ENCODE results near the gene CDH12. TPM values are rescaled to one million over a fixed set of nuclear protein-coding genes. Genes with fewer than 3 reads are reported as not detected.

The CDH12 gene
- total and polyA plus RNA-seq, 7 donors: not detected

DNA sequence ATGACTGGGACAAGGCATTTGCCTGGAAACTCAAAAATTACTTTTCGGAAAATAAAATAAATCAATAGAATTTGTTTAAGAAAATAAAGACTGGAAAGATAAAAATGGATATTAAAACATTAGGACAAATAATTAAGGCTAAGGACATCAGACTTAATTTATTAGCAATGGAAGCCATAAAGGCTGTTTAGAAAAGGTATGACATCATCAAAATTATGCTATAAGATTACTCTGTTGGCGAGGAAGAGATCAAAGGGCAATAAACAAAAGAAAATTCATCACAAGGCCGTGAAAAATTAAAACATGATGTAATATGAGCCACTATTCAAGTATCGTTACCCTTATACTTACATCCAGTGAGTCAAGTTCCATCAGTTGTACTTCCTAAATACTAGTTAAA is 2.7 kb upstream of the CDH12 start:
- ATAC-seq: no peak
- TF ChIP-seq, protein P1, sequence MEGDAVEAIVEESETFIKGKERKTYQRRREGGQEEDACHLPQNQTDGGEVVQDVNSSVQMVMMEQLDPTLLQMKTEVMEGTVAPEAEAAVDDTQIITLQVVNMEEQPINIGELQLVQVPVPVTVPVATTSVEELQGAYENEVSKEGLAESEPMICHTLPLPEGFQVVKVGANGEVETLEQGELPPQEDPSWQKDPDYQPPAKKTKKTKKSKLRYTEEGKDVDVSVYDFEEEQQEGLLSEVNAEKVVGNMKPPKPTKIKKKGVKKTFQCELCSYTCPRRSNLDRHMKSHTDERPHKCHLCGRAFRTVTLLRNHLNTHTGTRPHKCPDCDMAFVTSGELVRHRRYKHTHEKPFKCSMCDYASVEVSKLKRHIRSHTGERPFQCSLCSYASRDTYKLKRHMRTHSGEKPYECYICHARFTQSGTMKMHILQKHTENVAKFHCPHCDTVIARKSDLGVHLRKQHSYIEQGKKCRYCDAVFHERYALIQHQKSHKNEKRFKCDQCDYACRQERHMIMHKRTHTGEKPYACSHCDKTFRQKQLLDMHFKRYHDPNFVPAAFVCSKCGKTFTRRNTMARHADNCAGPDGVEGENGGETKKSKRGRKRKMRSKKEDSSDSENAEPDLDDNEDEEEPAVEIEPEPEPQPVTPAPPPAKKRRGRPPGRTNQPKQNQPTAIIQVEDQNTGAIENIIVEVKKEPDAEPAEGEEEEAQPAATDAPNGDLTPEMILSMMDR (IDR thresholded peaks at IDR 0.05): no peak
- 61 to 71% (median 70%) methylated on average over 4 of the region's 4 CpGs for WGBS, 3 donors

DNA sequence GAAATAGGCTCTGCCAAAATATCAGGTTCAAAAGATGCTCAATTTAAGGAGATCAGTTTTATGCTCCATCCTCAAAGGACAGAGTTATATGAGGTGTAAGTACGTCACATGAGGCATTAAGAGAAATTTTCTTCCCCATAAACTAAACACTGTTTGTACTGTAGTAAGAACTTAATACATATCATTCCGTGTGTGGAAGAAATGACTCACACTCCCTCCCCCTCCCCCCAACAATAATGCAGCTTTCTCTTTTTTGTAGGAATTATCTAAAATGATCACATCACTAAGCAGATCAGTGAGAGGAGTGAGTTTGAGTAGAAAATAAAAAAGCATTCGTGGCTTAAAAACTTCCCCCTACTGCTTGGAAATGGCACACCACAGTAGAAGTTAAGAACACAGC is 2.2 kb downstream of the CDH12 start:
- WGBS, 3 donors: 44 to 49% (median 46%) methylated on average over 3 of the region's 3 CpGs
- no peak overlapping the region for H3K4me3 ChIP-seq
- DNase-seq (no peak), ATAC-seq (no peak)
- H3K9me3 ChIP-seq: no peaks in the 10 kb centered on the region
- intact Hi-C loops (cut with DNase I): no loop called here
- H3K36me3 ChIP-seq (ENCODE audit: insufficient read depth in 1 of 2, low read depth in 1 of 2): no peaks in the 10 kb centered on the region
- H3K27ac ChIP-seq: no peak overlapping the region
- no peaks in the 10 kb centered on the region for H3K27me3 ChIP-seq (ENCODE audit: insufficient read depth in 3 of 3, low read length in 2 of 3)
- no peaks in the 10 kb centered on the region for H3K4me1 ChIP-seq
- TF ChIP-seq, protein P1 (IDR thresholded peaks at IDR 0.05): no peak

More for the DNA sequence above, 2.7 kb upstream of the CDH12 start:
- H3K36me3 ChIP-seq (ENCODE audit: insufficient read depth in 1 of 2, low read depth in 1 of 2): no peaks in the 10 kb centered on the region
- H3K4me3 ChIP-seq: no peak overlapping the region
- DNase-seq: no peak
- no peaks in the 10 kb centered on the region for H3K9me3 ChIP-seq
- intact Hi-C loops (cut with DNase I): no loop called here
- no peaks in the 10 kb centered on the region for H3K27me3 ChIP-seq (ENCODE audit: insufficient read depth in 3 of 3, low read length in 2 of 3)
- no peaks in the 10 kb centered on the region for H3K4me1 ChIP-seq
- no peak overlapping the region for H3K27ac ChIP-seq

DNA sequence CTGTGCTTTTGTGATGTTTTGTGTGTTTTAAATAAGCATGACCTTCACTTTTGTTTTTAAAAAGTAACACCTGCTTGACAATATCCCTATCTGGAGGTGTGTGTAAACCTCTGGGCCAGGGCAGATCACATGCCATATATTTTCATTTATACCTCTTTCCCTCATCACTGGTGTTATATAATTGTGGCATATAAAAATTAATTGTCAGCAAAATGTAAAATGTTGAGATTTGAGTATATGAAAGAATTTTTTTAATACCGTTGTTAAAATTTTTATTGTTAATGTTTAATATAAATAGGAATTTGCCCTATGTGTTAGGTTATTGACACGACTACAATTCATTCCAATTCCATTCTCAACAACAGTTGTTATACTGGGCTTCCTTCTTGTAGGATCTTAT is 6.5 kb downstream of the CDH12 start:
- Histone ChIP-seq H3K4me3 (no peak overlapping the region), H3K27ac (no peak overlapping the region), H3K27me3 (ENCODE audit: insufficient read depth in 3 of 3, low read length in 2 of 3) (no peaks in the 10 kb centered on the region)

DNA sequence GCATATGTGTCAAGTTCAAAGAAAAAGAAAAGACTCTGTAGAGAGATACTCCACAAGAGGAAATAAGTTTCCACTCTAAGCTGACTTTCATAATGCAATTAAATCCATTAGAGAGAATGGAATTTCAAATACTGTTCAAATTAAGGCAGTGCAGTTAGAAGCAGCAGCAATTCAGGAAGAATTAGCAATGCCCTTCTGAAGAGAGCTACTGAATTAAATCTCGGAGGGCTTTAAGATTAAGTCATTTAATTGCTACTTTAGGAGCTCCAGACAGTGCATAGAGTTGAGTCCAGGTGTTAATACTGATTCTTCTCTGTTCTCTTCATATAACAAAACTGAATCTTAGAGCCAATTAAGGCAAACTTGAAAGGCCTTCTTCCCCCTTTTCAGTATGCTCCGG is 8.5 kb downstream of the CDH12 start:
- 78 to 93% (median 88%) methylated on average over 2 of the region's 2 CpGs for WGBS, 3 donors
- Histone ChIP-seq H3K27ac (no peak overlapping the region), H3K9me3 (no peaks in the 10 kb centered on the region), H3K36me3 (ENCODE audit: insufficient read depth in 1 of 2, low read depth in 1 of 2) (no peaks in the 10 kb centered on the region), H3K4me3 (no peak overlapping the region), H3K4me1 (no peaks in the 10 kb centered on the region), H3K27me3 (ENCODE audit: insufficient read depth in 3 of 3, low read length in 2 of 3) (no peaks in the 10 kb centered on the region)
- intact Hi-C loops (cut with DNase I): no loop called here
- DNase-seq (no peak), ATAC-seq (no peak)
- TF ChIP-seq, protein P1 (IDR thresholded peaks at IDR 0.05): no peak

More for the DNA sequence above, 6.5 kb downstream of the CDH12 start:
- H3K4me1 ChIP-seq: no peaks in the 10 kb centered on the region
- TF ChIP-seq, protein P1 (IDR thresholded peaks at IDR 0.05): no peak
- H3K36me3 ChIP-seq (ENCODE audit: insufficient read depth in 1 of 2, low read depth in 1 of 2): no peaks in the 10 kb centered on the region
- 82 to 88% (median 87%) methylated on average over 2 of the region's 2 CpGs for whole genome bisulfite sequencing, 3 donors
- intact Hi-C loops (cut with DNase I): no loop called here
- no peak for ATAC-seq
- no peak for DNase-seq
- no peaks in the 10 kb centered on the region for H3K9me3 ChIP-seq

DNA sequence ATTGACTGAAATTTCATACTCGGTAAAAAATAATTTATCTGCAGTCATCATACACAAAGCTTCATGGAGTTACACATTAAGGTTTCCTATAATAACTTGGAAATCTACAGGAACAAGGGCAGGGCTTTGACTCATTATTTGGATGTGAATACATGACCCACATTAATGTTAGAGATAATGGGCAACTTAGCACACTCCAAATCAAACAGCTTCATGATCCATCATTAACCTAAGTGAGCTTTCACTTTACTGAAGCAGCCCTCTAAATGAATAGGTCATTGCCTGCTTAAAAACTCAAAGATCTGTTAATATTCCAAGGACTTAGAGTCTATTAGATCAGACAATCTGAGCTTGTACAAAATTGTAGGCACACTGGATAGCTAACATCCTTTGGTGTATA is 9.0 kb downstream of the CDH12 start:
- H3K27ac ChIP-seq: no peak overlapping the region
- WGBS, 3 donors: 65 to 78% (median 65%) methylated on average over 1 of the region's 1 CpG

More for the DNA sequence above, 9.0 kb downstream of the CDH12 start:
- no peaks in the 10 kb centered on the region for H3K27me3 ChIP-seq (ENCODE audit: insufficient read depth in 3 of 3, low read length in 2 of 3)
- intact Hi-C loops (cut with DNase I): no loop called here
- ATAC-seq: no peak
- H3K4me3 ChIP-seq: no peak overlapping the region
- DNase-seq: no peak
- H3K9me3 ChIP-seq: no peaks in the 10 kb centered on the region
- TF ChIP-seq, protein P1 (IDR thresholded peaks at IDR 0.05): no peak
- H3K4me1 ChIP-seq: no peaks in the 10 kb centered on the region
- H3K36me3 ChIP-seq (ENCODE audit: insufficient read depth in 1 of 2, low read depth in 1 of 2): no peaks in the 10 kb centered on the region

All from psoas muscle (tissue), 8 donors.